Transverse colon (tissue), 4 donors: ENCODE measurements around the gene HDAC2. TPM values are rescaled to one million over a fixed set of nuclear protein-coding genes. Genes with fewer than 3 reads are reported as not detected.

ENCODE experiments used
- DNase-seq: peaks from one replicate; pipeline ENCODE4 v3.0.0-alpha.2; 2019
- H3K27ac ChIP-seq, 4 donors: fragments of 200-600 bp; sonication (generic); 2 replicates each; pipeline ENCODE4 v1.5.1; 2016 to 2018; ENCODE audit warnings: inconsistent platforms in 4 of 4
- H3K27me3 ChIP-seq: fragments of 200-600 bp; sonication (generic); 2 replicates; pipeline ENCODE4 v1.5.1; 2017; ENCODE audit warnings: inconsistent platforms
- H3K36me3 ChIP-seq, 4 donors: fragments of 200-600 bp; sonication (generic); 2 replicates each; pipeline ENCODE4 v1.5.1; 2017 to 2019; ENCODE audit warnings: inconsistent platforms in 4 of 4
- H3K4me1 ChIP-seq, 4 donors: fragments of 200-600 bp; sonication (generic); 2 replicates each; pipeline ENCODE4 v1.5.1; 2017 to 2020; ENCODE audit warnings: inconsistent platforms in 4 of 4
- H3K4me3 ChIP-seq, 4 donors: fragments of 200-600 bp; sonication (generic); 1 replicate in 1 of 4; 2 replicates in 3 of 4; pipeline versions ENCODE4 v1.5.1 to v1.6.1; 2017 to 2019; ENCODE audit warnings: inconsistent platforms in 4 of 4
- H3K9me3 ChIP-seq, 2 donors: fragments of 200-600 bp; sonication (generic); 2 replicates each; pipeline ENCODE4 v1.5.1; 2017 to 2019; ENCODE audit warnings: inconsistent platforms in 2 of 2
- EP300 ChIP-seq: sonication (generic); formaldehyde crosslinking; IDR thresholded peaks from one replicate; pipeline ENCODE4 v1.6.1; 2017; ENCODE audit warnings: antibody characterized with exemption, low read depth
- POLR2A ChIP-seq: fragments of 450-650 bp; IDR thresholded peaks from one replicate; pipeline ENCODE4 v1.6.1; 2016; ENCODE audit warnings: antibody characterized with exemption, mild to moderate bottlenecking, moderate library complexity
- POLR2AphosphoS5 ChIP-seq, 3 donors: sonication (generic); formaldehyde crosslinking; IDR thresholded peaks; one replicate each; pipeline ENCODE4 v1.6.1; 2016; ENCODE audit warnings: antibody characterized with exemption in 3 of 3
- WGBS, 2 donors: methylation state at CpG; one replicate each; pipeline ENCODE4 v1.1.5; 2018; ENCODE audit warnings: low coverage in 1 of 2; 5-methylcytosine and 5-hydroxymethylcytosine counted together
- in situ Hi-C, 4 donors: fragments of 200-750 bp; cut with MboI; loops; one replicate each; pipeline versions ENCODE4 v1.15.0 to v1.15.1; 2017; ENCODE audit warnings: low sequenced_read_pairs in 3 of 4, low pct_ligation_motif_present in 1 of 4, low pct_unique_long_range_greater_than_20kb in 1 of 4
- intact Hi-C: fragments of 100-400 bp; cut with DNase I; formaldehyde crosslinking; loops from one replicate; pipeline ENCODE4 v1.15.1; 2023; ENCODE audit warnings: low total_unique reads
- total RNA-seq, 4 donors: library from RNA; depleted of rRNA; stranded (reverse); fragments of >200 nt; gene quantifications; one replicate each; pipeline ENCODE4 v1.1.0, GENCODE V29; 2016
- TF ChIP-seq, protein P1 (sequence below), 5 experiments: fragments of 200-600 bp in 3 of 5; fragments of 450-650 bp in 2 of 5; sonication (generic) in 3 of 5; IDR thresholded peaks; 1 replicate in 2 of 5; 2 replicates in 3 of 5; pipeline ENCODE4 v1.5.1; 2016 to 2017; ENCODE audit warnings: antibody characterized with exemption in 5 of 5, inconsistent platforms in 3 of 5, mild to moderate bottlenecking in 2 of 5, moderate library complexity in 1 of 5

HDAC2 gene
- total RNA-seq, 4 donors from 2014 or later, result 26.6 to 60.8 (median 38.0) TPM

DNA sequence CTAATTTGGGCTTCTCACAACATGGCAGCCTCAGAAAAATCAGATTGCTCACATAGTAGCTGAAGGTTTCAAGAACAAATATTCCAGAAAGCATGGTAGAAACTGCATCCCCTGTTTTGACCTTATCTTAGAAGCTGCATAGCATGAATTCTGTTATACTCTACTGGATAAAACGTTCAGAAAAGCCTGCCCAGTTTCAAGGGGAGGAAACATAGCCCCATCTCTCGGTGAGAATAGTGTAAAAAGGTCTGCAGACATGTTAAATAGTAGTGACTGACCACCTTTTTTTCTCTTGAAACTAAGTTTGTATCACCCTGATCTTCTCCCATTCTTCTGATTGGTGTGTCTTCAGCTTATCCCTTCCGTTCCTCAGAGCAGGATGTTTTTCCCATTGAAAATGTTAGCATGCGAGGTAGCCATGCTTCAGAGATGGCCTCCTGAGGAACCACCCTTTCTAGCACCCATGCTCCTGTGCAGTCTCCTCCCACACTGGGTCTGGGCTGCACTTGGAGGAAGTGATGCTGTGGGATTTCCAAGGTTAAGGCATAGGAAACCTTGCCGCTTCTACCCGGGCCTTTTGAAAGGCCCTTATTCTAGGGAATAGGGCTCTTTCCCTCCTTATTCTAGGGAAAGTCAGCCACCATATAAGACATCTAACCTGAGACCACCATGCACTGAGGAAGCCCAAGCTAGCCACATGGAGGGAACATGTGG lies 63.7 kb downstream of the HDAC2 start:
- Histone ChIP-seq H3K27me3 (no peaks in the 10 kb centered on the region), H3K4me1 (peaks cover 6 to 13% (median 8%) of the 10 kb centered on the region in 4 donors), H3K9me3 (no peaks in the 10 kb centered on the region), H3K4me3 (no peak overlapping the region), H3K36me3 (no peaks in the 10 kb centered on the region), H3K27ac (no peak overlapping the region)
- TF ChIP-seq POLR2A, result no peak
- no peak for TF ChIP-seq EP300
- TF ChIP-seq, protein P1, sequence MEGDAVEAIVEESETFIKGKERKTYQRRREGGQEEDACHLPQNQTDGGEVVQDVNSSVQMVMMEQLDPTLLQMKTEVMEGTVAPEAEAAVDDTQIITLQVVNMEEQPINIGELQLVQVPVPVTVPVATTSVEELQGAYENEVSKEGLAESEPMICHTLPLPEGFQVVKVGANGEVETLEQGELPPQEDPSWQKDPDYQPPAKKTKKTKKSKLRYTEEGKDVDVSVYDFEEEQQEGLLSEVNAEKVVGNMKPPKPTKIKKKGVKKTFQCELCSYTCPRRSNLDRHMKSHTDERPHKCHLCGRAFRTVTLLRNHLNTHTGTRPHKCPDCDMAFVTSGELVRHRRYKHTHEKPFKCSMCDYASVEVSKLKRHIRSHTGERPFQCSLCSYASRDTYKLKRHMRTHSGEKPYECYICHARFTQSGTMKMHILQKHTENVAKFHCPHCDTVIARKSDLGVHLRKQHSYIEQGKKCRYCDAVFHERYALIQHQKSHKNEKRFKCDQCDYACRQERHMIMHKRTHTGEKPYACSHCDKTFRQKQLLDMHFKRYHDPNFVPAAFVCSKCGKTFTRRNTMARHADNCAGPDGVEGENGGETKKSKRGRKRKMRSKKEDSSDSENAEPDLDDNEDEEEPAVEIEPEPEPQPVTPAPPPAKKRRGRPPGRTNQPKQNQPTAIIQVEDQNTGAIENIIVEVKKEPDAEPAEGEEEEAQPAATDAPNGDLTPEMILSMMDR (IDR thresholded peaks at IDR 0.05), result no peak
- TF ChIP-seq POLR2AphosphoS5 (IDR thresholded peaks at IDR 0.05), result no peak
- in situ Hi-C loops, result loop anchor here in 3 of 4 donors (10.0 to 25.0 kb wide), 2 partner anchors 1132 to 1720 kb away; no protein-coding TSS in a partner anchor
- 87 to 92% methylated on average over 3 to 6 of the region's 6 CpGs for WGBS, 2 donors
- intact Hi-C loops, result no loop called here
- DNase-seq, result no peak

DNA sequence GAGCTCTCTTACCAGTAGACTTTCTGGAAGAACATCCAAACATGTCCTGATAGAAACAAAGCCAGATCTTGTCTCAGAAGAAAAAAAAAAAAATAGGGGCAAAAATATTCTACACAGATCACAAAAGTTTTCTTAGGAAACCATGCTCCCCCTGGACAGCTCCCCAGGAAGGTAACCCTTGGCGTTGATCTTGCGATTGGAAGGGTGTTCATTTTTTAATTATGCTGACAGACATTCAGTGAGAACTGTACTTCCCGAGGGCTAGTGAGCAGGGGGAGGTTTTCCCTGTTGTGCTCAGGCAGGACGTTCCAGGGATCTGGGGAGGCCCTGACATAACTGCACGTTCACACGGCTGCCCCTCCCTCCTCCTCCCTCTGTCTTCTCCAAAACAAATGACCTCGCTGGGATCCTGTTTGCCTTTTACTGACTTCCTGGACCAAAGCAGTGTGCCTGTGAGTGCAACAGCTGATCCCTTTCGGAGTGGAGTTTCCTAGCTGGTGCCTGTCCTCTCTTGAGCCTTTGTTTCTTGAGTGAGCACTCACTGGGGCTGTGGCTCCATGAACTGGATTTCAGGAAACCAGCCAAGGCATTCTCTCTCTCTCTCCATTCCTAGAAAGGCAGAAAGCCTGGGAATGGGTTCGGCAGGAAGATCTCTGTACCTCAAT lies 67.2 kb downstream of the HDAC2 start:
- H3K36me3 ChIP-seq, result no peaks in the 10 kb centered on the region
- H3K4me1 ChIP-seq, result peaks cover 6 to 22% (median 19%) of the 10 kb centered on the region in 4 donors
- peak; percentile 26 for DNase-seq
- intact Hi-C loops (no loop called here), in situ Hi-C loops (loop anchor here in 3 of 4 donors (10.0 to 25.0 kb wide), 2 partner anchors 1129 to 1716 kb away; no protein-coding TSS in a partner anchor)
- TF ChIP-seq, protein P1 (IDR thresholded peaks at IDR 0.05), result no peak
- TF ChIP-seq POLR2A (peak; percentile 14), POLR2AphosphoS5 (IDR thresholded peaks at IDR 0.05) (peak in 1 of 3 donors; percentile 32)
- H3K27ac ChIP-seq, result peak overlapping the region in 3 of 4 donors; percentile 18 to 60 (median 32)
- WGBS, 2 donors, result 0 to 35% methylated on average over 1 to 9 of the region's 9 CpGs
- no peaks in the 10 kb centered on the region for H3K9me3 ChIP-seq
- H3K4me3 ChIP-seq, result peak overlapping the region in 1 of 4 donors; percentile 7
- H3K27me3 ChIP-seq, result no peaks in the 10 kb centered on the region

DNA sequence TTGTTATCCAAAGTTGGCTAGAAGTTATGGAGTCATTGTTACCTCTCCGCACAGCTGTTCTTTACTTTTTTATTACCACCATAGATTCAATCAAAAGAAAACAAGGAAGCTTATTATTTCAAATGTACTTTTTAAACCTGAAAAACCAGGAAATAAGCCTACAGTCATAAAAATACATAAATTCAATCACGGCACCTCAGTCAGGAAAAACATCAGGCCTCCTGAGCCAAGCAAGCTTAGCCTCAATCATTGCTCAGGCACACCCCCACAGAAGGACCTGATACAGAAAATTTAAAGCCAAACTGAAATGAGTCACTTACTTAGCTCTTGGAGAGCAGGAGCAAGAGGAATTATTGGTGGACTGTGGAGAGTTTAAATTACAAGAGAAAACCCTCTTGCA lies 69.5 kb downstream of the HDAC2 start:
- 51 to 61% methylated on average over 2 of the region's 2 CpGs for WGBS, 2 donors
- H3K27me3 ChIP-seq, result no peaks in the 10 kb centered on the region
- TF ChIP-seq POLR2AphosphoS5 (IDR thresholded peaks at IDR 0.05) (no peak), EP300 (no peak), POLR2A (no peak)
- TF ChIP-seq, protein P1 (IDR thresholded peaks at IDR 0.05), result no peak
- in situ Hi-C loops, result loop anchor here in 3 of 4 donors (10.0 to 25.0 kb wide), 2 partner anchors 1127 to 1714 kb away; no protein-coding TSS in a partner anchor
- peak; percentile 15 for DNase-seq
- peaks cover 6 to 22% (median 19%) of the 10 kb centered on the region in 4 donors for H3K4me1 ChIP-seq
- H3K9me3 ChIP-seq, result no peaks in the 10 kb centered on the region
- no peaks in the 10 kb centered on the region for H3K36me3 ChIP-seq
- H3K27ac ChIP-seq, result peak overlapping the region in 1 of 4 donors; percentile 17
- H3K4me3 ChIP-seq, result no peak overlapping the region
- intact Hi-C loops, result no loop called here
